NCI-H2171 treated with DMSO at 0.1 percent for 48 hours (cell line): ENCODE data around the gene RXYLT1.

Experiments
- DNase-seq: peaks from one replicate; lab custom pipeline; 2025; lab: John Stamatoyannopoulos, UW

The RXYLT1 gene

GRCh38 chr12:63843254-63843720 is 63.6 kb downstream of the RXYLT1 start:
- DNase-seq, result no peak

DNA sequence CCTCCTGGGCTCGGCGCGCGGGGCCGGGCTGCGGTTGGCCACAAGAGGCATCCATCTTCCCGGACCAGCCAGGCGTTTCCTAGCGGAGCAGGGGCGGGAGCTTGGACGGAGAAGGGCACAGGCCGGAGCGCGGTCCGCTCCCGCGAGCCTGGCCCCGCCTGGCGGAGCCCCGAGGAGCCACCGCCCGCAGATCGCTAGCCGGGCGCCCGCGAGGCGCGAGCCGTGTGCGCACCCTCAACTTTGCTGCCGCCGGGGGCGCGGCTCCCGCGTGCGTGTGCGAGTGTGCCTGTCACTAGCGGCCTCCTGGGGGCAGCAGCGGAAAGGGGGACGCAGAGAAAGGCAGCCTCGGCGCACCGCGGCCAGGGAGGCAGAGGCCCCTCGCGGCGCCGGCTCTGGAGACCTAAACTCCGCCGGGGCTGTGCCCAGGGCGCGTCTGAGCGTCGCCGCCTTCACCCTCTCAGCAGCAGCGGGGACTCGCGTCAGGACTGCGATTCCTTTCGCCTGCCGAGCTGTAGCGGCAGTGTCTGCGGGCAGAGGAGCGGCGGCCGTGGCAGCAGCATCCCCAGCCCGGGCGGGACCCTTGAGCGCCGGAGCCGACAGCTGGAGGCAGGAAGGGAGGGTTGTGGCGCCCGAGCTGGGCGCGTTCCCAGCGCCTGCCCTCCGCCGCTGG is 64.1 kb downstream of the RXYLT1 start:
- peak; percentile 89 for DNase-seq

DNA sequence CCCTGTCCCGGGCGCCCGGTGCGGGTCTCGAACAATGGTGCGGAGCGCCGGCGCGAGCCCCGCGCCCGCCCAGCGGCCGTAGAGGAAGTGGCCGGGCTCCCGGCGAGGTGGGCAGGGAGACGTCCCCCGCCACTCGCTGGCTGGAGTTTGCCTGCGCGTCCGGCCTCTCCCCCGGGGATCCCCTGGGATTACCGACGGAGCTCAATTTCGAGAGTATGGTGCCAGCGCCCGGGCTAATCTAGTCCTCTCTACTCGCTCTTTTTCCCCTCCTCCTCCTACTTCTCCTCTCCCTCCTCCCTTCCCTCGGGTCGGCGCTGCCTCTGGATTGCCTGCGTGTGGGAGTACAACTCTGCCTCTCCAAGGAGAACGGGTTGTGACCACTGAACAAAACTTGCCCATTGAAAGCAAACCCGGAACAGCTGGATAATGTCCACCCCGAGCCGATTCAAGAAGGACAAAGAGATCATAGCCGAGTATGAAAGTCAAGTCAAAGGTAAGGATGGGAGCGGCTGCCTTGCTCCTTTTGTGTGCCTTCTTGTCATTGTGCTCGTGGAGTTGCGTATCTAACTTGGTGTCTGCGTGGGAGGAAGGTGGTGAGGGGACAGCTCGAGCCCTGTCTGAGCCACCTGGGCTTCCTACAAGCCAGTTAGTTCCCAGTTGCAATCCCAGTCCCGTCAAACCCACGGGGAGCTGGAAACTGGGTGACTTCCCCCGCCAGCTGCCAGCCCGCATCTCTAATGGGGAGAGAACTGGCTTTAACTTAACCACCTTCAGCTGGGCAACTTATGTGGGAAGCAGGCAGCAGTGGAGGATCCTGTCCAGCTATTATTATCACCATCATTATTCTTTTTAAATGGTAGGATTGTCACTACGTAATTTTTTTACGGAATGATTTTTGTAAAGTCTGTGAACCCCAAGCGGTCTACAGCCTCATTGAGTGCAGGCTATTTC is 65.0 kb downstream of the RXYLT1 start, which contains the start of gene SRGAP1:
Gene SRGAP1 (plus strand): TSS at position 310 of the 951 bp plus-strand sequence. CDS start 117 bp downstream, at position 427.
- peak; percentile 62 for DNase-seq

- no peak for DNase-seq
Observed at GRCh38 chr12:63845726-63846125, 66.0 kb downstream of the RXYLT1 start.

DNA sequence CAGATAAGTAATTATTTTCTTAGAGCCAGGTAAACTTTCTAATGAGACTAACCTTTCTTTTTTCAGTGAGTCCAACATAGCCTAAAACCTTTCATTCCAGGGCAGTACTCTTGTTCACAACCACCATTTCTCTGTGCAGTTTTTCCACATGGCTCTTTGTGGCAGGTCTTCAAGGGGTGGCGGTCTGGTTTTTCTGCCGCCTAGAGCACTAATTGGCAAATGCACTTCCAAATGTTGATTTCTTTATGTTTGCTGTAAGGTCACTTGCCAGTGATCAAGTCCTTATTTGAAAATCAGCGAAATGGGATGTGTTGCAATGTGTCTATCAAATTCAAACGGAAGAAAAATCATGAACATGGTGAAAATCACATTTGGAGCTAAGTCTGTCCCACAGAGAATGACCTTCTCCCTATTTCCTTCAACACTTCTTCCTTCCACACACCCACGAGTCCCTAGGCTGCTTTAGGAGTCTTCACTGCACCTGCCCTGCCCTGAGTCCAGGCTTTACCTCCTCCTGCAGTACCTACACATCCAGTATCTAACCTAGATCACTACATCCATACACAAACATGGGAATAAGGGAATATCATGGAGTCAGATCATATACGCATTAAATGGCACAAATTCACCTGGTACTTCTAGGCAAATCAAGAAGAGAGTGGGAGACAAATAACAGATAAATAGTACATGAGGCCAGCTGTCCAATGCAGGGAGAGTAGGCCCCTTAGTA is 66.7 kb downstream of the RXYLT1 start:
- no peak for DNase-seq

DNA sequence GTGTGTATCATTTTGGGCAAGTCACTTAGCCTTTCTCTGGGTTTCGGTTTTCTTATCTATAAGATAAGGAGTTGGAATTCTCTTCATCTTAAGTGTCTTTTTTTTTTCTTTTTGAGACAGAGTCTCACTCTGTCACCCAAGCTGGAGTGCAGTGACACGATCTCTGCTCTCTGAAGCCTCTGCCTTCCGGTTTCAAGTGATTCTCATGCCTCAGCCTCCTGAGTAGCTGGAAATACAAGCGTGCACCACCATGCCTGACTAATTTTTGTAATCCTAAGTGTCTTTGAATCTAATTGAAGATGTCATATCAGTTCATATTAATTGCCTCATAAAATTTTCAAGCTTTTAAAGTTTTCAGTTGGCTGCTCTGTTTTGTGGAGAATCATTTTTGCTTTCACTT is 68.7 kb downstream of the RXYLT1 start:
- DNase-seq, result no peak

DNA sequence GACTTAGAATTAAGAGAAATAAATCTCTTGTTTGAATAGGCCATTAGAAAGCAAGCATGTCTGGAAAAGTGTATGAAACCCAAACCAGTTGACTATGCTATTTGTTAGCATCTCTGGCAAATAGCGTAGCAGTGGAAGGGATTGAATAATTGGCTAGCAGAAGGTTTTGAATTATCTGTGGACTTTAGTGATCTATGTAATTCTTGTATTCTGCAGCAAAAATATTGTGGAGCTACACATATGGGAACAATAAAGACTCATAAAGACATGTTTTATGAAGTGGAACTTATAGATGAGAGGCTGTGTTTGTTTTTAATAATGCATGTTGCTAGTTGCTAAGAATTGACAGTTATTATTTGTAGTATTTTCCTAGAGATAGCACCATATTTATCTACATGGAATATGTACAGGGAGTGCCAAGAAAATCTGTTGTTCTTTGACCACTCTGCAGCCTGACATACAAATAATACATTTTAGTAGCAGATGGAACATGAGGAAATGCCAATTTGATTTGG is 69.5 kb downstream of the RXYLT1 start:
- DNase-seq, result no peak

- no peak for DNase-seq
Observed at GRCh38 chr12:63849641-63850040, 69.9 kb downstream of the RXYLT1 start.

DNA sequence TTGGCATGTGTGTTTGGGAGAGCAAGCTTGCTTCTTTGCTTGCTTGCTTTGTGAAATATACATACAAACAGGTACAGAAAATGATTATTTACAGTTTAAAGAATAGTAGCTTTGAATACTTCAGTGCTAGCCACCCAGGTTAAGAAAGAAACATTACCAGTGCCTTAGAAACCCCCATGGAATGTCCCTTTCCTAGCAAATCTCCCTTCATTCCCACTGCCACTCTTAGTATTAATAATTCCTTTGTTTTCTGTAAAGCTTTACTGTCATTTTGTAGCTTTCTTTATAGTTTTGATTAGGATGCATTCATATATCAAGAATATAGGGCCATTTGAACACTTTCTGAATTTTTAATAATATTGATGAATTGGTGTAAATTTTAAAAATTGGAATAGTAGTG is 74.3 kb downstream of the RXYLT1 start:
- DNase-seq, result no peak

DNA sequence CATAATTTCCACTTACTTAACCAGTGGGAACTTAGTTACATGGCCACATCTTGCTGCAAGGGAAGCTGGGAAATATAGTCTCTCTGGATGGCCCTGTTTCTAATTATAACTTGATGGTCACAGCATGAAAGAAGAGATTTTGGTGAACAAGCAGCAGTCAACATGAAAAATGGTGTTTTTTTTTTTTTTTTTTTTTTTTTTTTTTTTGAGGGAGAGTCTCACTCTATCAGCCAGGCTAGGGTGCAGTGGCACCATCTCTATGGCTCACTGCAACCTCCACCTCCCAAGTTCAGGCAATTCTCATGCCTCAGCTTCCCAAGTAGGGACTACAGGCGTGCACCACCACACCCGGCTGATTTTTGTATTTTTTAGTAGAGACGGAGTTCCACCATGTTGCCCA is 75.6 kb downstream of the RXYLT1 start:
- DNase-seq, result no peak

GRCh38 chr12:63857771-63858670 is 78.3 kb downstream of the RXYLT1 start:
- no peak for DNase-seq
